Stimulated activated CD8-positive, alpha-beta memory T cell treated with anti-CD3 and anti-CD28 coated beads, Interleukin-4, amount 100 ng/mL, for 1 hour (primary cell): Measurements from ENCODE around the gene PPP6R2.

ENCODE experiments used
- DNase-seq, 2 donors: peaks; one replicate each; pipeline ENCODE4 v3.0.0-alpha.2; 2020; ENCODE audit warnings: low read depth in 2 of 2, low spot score in 1 of 2

The PPP6R2 gene

DNA sequence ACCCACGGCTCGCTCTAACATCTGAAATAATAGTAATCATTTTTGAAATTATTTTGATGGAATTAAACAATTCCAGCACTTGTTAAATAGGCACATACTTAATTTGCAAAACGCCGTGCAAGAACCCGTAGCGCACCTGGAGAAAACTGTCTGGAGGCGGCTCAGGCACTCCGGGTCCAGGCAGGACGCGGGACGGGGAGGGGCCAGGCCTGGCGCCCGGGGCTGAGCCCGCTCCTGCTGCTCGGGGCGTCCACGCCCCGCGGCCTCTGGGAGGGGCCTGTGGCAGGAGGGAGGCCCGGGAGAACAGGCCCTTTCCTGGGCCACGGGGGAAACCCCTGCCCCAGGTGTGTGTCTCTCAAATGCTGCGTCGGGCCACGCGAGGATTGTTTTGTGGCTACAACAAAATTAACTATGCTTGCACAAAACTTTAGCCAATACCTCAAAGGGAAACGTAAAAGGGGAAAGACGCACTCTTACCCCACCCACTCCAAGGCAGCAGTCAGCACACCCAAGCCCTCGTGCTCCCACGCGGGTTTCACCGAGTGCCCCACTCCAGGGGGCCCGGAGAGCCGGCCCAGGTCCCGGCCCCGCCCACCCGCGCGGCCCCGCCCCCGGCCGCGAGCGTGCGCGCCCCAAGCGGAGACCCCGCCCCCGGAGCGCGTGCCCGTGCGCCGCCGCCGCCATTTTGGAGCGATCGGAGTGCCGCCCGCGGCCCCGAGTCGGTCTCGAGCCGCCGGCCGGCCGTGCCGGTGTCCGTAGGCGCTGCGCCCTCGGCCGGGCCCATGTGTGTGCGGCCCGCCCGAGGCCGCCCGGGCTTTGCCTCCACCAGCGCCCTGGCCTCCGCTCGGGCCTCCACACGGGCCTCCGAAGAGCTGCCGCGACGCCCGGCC is at the start of gene PPP6R2:
TSS of gene PPP6R2 (plus strand) at position 677 of the 890 bp plus-strand sequence. CDS start 50,582 bp downstream, outside the sequence.
- DNase-seq: peak; percentile 74 to 77

DNA sequence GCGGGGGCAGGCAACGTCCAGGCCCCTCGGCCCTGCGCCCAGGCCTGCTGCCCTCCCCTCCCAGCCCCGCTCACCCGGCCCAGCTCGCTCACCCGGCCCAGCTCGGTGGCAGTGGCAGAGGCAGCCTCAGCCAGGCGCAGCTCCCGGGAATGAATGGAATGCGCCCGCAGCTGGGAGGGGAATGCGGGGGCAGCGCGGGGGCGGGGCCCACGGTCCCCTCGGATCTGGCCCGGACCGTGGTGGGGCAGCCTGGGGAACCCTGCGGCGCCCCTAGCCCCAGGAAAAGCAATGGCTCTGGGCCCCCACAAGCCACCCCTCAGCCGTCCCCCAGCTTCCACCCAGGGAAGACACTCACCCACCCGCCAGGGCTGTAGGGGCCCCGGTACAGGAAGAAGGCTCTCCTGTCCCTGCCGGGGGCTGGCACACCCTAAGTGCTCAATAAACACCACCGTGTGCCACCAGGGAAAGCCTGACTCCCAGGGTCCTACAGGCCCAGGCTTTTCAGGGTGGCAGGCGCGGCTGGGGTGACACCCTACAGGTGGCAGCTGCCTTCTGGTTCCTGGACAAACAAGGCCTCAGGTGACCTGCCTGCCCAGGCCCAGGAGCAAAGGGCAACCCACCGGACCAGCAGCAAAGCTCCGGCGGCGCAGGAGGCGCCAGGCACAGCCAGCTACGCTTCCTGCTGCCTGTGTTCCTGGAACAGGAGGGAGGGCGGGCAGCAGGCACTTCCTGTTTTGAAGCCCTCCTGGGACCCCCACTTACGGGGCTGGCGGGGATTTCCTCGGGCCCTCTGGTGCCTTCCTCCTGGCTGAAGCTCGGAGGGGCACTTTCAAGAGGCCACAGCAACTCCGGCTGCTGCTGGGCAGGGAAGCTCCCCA is 49.4 kb upstream of the PPP6R2 start:
- DNase-seq: no peak

DNA sequence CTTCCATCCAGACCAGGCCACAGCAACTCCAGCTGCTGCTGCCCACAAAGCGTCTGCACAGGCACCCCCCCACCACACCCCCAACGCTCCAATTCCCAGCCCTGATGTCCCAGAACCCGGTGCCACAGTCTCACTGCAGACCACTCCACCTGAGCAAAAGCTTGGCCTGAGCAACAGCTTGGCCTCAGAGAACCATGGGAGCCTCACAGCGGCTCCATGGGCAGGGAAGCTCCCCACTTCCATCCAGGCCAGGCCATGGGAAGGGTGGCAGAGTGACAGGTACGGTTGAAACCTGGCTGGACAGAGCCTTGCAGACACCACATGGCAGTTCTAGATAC is 48.8 kb upstream of the PPP6R2 start:
- no peak for DNase-seq

GRCh38 chr22:50296658-50297490 is 46.3 kb upstream of the PPP6R2 start:
- DNase-seq: no peak

GRCh38 chr22:50297510-50298265 is 45.4 kb upstream of the PPP6R2 start:
- no peak for DNase-seq

DNA sequence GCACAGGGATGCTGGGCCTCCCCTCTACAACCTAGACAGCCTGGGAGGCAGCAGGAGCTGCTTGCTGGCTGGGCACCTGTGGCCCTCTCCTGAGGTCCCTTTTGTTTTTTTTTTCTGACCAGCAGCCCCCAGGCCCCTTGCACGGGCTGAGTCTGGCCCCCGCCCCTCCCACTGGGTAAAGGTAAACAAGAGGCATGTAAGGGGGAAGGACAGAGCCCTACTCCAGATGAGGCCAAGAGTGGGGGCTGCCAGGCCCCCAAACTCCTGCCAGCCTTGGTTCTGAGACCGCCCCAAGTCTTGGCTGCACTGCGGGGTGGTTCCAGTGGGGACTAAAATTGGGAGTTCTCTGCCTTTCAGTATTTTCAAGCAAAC is 44.9 kb upstream of the PPP6R2 start:
- no peak for DNase-seq

DNA sequence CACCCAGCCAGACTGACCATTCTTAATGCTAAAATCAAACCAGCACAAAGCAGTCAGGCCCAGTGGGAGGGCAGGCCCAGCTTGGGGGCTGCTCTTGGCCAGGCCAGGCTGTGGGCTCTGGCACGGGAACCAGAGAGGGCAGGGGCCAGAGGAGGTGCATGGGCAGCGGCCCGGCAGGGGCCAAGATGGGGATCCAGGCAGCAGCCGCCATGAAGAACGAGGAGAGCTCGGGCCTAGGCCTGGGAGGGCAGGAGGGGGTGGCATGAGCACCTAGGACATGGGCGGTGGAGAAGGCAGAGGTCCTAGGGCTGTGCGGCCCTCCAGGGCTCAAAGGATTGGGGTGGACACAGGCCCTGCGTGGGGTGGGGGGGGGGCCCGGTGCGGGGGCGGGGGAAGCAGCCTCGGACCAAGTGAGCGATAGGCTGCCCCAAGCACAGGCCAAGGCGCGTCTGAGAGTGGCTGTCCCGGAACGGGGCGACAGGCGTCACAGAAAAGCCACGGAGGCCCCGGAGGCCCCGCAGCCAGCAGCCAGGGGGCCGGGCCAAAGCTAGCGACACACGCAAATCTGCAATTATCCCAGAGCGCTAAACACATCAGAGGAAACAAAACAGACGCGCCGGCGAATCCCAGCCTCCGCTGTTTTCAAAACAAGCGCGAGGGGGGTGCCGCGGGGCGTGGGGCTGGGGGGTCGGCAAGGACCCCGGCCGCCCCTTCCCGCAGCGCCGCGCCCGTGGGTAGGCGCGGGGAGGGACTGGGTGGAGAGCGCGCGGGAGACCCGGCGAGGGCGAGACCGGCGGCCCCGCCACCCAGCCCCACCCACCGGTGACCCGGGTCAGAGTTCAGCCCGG is 44.0 kb upstream of the PPP6R2 start:
- DNase-seq: no peak

DNA sequence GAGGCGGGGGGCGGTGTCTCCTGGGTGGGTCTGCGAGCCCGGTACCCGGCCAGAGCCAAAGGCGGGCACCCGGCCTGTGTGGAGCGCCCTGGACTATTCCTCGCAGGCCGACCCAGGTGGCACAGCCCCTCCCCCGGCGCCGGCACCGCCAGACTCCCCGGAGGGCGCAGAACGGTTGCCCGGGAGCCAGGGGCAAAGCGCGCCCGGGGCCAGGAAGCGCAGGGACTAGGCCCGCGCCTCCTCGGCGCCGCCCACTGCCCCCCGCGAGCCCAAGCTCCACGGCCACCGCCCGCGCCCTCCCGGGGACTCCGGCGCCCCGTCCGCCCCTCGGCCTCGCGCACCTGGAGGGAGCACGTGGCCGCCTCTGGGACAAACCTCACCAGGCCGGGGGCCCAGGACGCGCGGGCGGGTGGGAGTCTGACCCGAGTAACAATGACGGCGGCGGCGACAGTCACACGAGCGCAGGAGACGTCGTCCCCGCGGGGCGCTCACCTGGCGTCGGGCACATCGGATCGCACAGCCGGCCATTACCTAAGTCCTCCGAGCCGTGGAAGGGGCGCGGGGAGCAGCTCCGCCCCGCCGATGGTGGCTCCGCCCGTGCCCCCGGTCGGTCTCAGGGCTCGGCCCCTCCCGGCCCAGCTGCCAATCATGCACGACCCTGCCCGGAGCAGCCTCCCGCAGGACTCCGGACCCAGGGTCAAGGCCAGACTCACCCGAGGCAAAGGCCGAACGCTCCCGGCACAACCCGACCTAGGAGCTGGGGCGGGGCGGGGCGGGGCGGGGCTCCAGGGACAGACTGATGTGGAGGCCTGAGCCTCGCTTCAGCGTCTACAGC is 43.1 kb upstream of the PPP6R2 start:
- no peak for DNase-seq

- no peak for DNase-seq
Observed at GRCh38 chr22:50300620-50301257, 42.4 kb upstream of the PPP6R2 start.

DNA sequence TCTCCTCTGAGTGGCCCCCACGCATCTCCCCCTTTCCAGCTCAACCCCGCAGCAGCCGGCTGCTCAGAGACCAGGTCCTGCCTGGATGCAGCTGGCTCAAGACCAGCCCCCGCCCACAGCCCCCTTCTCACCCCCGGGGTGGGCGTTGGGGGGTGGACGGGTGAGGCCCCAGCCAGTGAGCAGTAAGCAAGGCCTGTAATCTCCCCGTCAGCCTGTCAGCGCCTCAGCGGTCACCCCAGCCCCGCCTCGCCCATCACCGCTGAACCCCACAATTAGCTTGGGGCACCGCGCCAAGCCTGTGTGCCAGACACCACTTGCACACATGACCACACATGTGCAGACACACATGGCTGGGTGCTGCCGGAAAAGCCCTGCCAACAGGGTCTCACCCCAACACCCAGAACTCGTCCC is 41.5 kb upstream of the PPP6R2 start:
- DNase-seq: no peak

GRCh38 chr22:50302041-50302541 is 41.0 kb upstream of the PPP6R2 start:
- DNase-seq: no peak

GRCh38 chr22:50302564-50302963 is 40.6 kb upstream of the PPP6R2 start:
- no peak for DNase-seq

DNA sequence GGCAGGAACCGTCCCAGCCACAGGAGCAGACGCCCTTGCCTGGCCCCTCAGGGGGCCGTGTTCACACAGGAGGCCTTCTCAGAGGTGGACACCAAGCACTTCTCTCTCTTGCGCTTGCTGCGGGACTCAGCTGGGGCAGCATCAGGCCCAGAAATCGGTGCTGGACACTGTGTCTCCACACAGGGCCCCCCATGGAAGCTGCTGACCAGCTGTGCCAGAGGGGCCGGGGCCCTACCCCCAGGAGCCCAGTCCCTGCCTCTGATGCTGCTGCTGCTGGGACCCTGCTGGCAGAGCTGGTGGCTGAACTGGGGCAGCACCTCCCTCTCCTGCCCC is 39.6 kb upstream of the PPP6R2 start:
- DNase-seq: no peak

GRCh38 chr22:50303848-50304527 is 39.1 kb upstream of the PPP6R2 start:
- no peak for DNase-seq

DNA sequence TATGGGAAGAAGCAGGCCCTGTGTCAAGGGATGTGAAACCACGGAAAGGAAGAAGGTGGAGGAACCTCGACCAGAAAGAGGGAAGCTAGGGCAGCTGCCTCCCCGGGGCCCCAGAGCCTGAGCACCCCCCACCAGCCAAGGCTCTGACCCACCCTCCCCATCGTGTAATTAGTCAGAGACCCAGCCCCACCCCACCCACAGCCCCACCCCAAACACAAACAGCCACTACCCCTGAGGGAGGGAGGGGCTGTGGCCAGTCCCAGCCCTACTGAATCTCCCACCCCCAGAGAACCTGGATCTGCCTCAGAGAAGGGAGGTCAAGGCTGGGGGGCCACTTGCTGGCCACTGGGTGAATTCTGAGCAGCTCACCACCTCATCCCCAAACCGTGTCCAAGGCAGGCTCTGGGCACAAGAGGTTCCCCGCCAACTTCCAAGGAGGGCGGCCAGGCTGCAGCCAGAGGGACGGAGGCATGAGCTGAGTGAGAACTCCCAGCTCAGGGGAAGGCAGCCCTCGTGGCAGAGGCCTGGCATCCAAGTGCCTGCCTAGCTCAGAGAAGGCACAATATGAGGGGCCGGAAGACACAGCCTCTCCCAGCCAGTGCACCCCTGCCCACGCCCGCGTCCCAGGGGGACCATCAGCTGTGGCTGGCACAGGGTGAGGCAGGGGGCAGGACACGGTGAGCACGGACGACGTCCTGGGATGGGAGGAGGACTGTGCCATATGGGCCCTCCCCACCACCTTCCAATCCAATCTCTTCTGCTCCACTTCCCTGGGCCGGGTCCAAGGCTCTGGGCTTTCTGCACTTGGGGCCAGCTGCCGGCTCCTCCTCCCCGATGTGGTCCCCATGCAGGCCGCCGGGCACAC is 38.4 kb upstream of the PPP6R2 start:
- no peak for DNase-seq

DNA sequence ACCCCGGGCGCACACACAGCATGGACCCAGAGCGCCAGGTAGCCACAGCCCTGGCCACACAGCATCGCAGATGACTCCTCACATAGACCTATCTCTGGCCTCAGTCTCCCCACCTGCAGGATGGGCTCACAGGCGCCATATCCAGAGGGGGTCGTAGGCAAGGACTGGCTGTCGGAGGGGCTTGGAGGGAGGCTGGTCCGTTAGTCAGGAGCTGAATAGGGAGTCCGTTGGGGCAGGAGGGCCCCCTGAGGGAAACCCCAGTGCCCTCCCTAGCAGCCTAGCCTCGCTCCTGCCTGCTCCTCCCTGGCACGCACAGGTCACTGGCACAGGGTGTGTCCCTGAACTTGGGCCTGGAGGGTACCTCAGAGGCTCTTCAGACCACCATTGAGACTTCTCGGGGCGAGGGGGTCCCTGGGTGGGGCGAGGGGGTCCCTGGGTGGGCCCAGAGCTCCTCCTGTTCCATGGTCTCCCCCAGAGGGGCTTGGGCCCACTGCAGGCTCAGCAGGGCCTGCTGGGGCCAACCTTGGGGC is 37.7 kb upstream of the PPP6R2 start:
- DNase-seq: no peak
